ENCODE measurements around the gene HTR3E.

- no peak for TF ChIP-seq CTCF (IDR thresholded peaks at IDR 0.05 in 4 of 5, conservative IDR thresholded peaks at IDR 0.05 in 1 of 5)
- no peak for TF ChIP-seq POLR2A (IDR thresholded peaks at IDR 0.05)
Observed at GRCh38 chr3:184050217-184050847, 46.5 kb upstream of the HTR3E start.
